H9 (cell line): Measurements from ENCODE around the gene EPN1. TPM values are rescaled to one million over a fixed set of nuclear protein-coding genes. Genes with fewer than 3 reads are reported as not detected.
"Not testable (repeated sequence)": the region's sequence is repeated elsewhere in the genome, so short reads cannot be mapped to it uniquely, and the experiment has no call there.

ENCODE experiments used
- DNase-seq: peaks from one replicate; pipeline ENCODE4 v3.0.0-alpha.2; 2017
- H2AFZ ChIP-seq: one replicate; pipeline ENCODE4 v1.6.1; 2013; ENCODE audit warnings: mild to moderate bottlenecking, low read length, control low read depth, moderate library complexity
- H2AK5ac ChIP-seq: 2 replicates; pipeline ENCODE4 v1.6.1; 2013; ENCODE audit warnings: low read length, control low read depth, mixed read lengths; ENCODE audit not compliant: insufficient read length
- H2BK120ac ChIP-seq: one replicate; pipeline ENCODE4 v1.6.1; 2013; ENCODE audit warnings: low read depth, mild to moderate bottlenecking, low read length, control low read depth, inconsistent platforms; ENCODE audit not compliant: poor library complexity, severe bottlenecking
- H2BK12ac ChIP-seq: 2 replicates; pipeline ENCODE4 v1.6.1; 2013; ENCODE audit warnings: low read length, control low read depth, mixed read lengths, low read depth; ENCODE audit not compliant: insufficient read length
- H2BK15ac ChIP-seq: 2 replicates; pipeline ENCODE4 v1.6.1; 2013; ENCODE audit warnings: low read depth, low read length, control low read depth
- H2BK20ac ChIP-seq: one replicate; pipeline ENCODE4 v1.6.1; 2013; ENCODE audit warnings: low read depth, mild to moderate bottlenecking, low read length, control low read depth, inconsistent platforms; ENCODE audit not compliant: poor library complexity, severe bottlenecking
- H2BK5ac ChIP-seq: 2 replicates; pipeline ENCODE4 v1.6.1; 2013; ENCODE audit warnings: low read length, control low read depth, mixed read lengths; ENCODE audit not compliant: insufficient read length
- H3K14ac ChIP-seq: 2 replicates; pipeline ENCODE4 v1.6.1; 2013; ENCODE audit warnings: low read length, control low read depth; ENCODE audit not compliant: insufficient read depth
- H3K18ac ChIP-seq: 2 replicates; pipeline ENCODE4 v1.6.1; 2013; ENCODE audit warnings: low read depth, mild to moderate bottlenecking, mixed read lengths, low read length, control low read depth; ENCODE audit not compliant: insufficient read length
- H3K23ac ChIP-seq: 2 replicates; pipeline ENCODE4 v1.6.1; 2013; ENCODE audit warnings: low read length, control low read depth, mixed read lengths, low read depth; ENCODE audit not compliant: insufficient read length
- H3K23me2 ChIP-seq: 2 replicates; pipeline ENCODE4 v1.6.1; 2013; ENCODE audit warnings: low read depth, mild to moderate bottlenecking, mixed read lengths, low read length, control low read depth; ENCODE audit not compliant: insufficient read length, poor library complexity, severe bottlenecking
- H3K27ac ChIP-seq: 2 replicates; pipeline ENCODE4 v1.5.1; 2013; ENCODE audit warnings: low read length, control low read depth, mixed read lengths, low read depth; ENCODE audit not compliant: insufficient read length
- H3K27me3 ChIP-seq: 2 replicates; pipeline ENCODE4 v1.6.1; 2013; ENCODE audit warnings: low read length, control low read depth, inconsistent platforms; ENCODE audit not compliant: insufficient read depth
- H3K4ac ChIP-seq: 2 replicates; pipeline ENCODE4 v1.6.1; 2013; ENCODE audit warnings: low read depth, mild to moderate bottlenecking, control low read depth, inconsistent platforms, low read length, moderate library complexity
- H3K4me1 ChIP-seq: 2 replicates; pipeline ENCODE4 v1.6.1; 2013; ENCODE audit warnings: low read length, control low read depth, inconsistent platforms; ENCODE audit not compliant: insufficient read depth
- H3K4me2 ChIP-seq: 2 replicates; pipeline ENCODE4 v1.6.1; 2013; ENCODE audit warnings: low read length, control low read depth, mixed read lengths; ENCODE audit not compliant: insufficient read length, insufficient read depth
- H3K56ac ChIP-seq: 2 replicates; pipeline ENCODE4 v1.6.1; 2013; ENCODE audit warnings: low read depth, mild to moderate bottlenecking, mixed read lengths, low read length, control low read depth; ENCODE audit not compliant: insufficient read length
- H3K79me1 ChIP-seq: 2 replicates; pipeline ENCODE4 v1.6.1; 2013; ENCODE audit warnings: low read depth, mild to moderate bottlenecking, moderate library complexity, low read length, control low read depth, inconsistent platforms; ENCODE audit not compliant: insufficient read depth, poor library complexity, severe bottlenecking
- H3K79me2 ChIP-seq: 2 replicates; pipeline ENCODE4 v1.6.1; 2013; ENCODE audit warnings: low read length, control low read depth, inconsistent platforms; ENCODE audit not compliant: insufficient read depth
- H3K9ac ChIP-seq: 2 replicates; pipeline ENCODE4 v1.6.1; 2013; ENCODE audit warnings: low read length, control low read depth, mixed read lengths; ENCODE audit not compliant: insufficient read length; ENCODE audit errors: extremely low read depth
- H3K9me3 ChIP-seq: one replicate; pipeline ENCODE4 v1.6.1; 2013; ENCODE audit warnings: low read depth, low read length, inconsistent platforms; ENCODE audit not compliant: control insufficient read depth
- H3T11ph ChIP-seq: one replicate; pipeline ENCODE4 v1.6.1; 2013; ENCODE audit warnings: mild to moderate bottlenecking, low read length, control low read depth, inconsistent platforms
- H4K20me1 ChIP-seq: one replicate; pipeline ENCODE4 v1.6.1; 2013; ENCODE audit not compliant: control insufficient read depth, insufficient read length, insufficient read depth
- H4K5ac ChIP-seq: 2 replicates; pipeline ENCODE4 v1.6.1; 2013; ENCODE audit warnings: low read depth, mild to moderate bottlenecking, mixed read lengths, low read length, control low read depth; ENCODE audit not compliant: insufficient read length
- H4K8ac ChIP-seq: replicated peaks from 2 replicates; pipeline ENCODE4 v1.6.1; 2013; ENCODE audit warnings: low read length, control low read depth, mixed read lengths, low read depth; ENCODE audit not compliant: insufficient read length
- H4K91ac ChIP-seq: 2 replicates; pipeline ENCODE4 v1.6.1; 2013; ENCODE audit warnings: low read depth, mild to moderate bottlenecking, moderate library complexity, mixed read lengths, low read length, control low read depth; ENCODE audit not compliant: insufficient read length
- H3K27ac Mint-ChIP-seq, 3 experiments: 2 replicates in 2 of 3; 3 replicates in 1 of 3; pipeline ENCODE4 v1.8.0; 2020 to 2021; ENCODE audit warnings: mixed read lengths in 3 of 3, mild to moderate bottlenecking in 1 of 3, moderate library complexity in 1 of 3
- H3K27me3 Mint-ChIP-seq: 2 replicates; pipeline ENCODE4 v1.8.0; 2021; ENCODE audit warnings: low read depth, mild to moderate bottlenecking, moderate library complexity, mixed read lengths
- H3K36me3 Mint-ChIP-seq, 3 experiments: 2 replicates in 2 of 3; 3 replicates in 1 of 3; pipeline ENCODE4 v1.8.0; 2020 to 2021; ENCODE audit warnings: low read depth in 3 of 3, mixed read lengths in 3 of 3; ENCODE audit not compliant: insufficient read depth in 1 of 3
- H3K4me1 Mint-ChIP-seq, 2 experiments: 2 replicates each; pipeline ENCODE4 v1.8.0; 2020; ENCODE audit warnings: mixed read lengths in 2 of 2
- H3K4me3 Mint-ChIP-seq, 2 experiments: 2 replicates in 1 of 2; 3 replicates in 1 of 2; pipeline ENCODE4 v1.8.0; 2020 to 2021; ENCODE audit warnings: mild to moderate bottlenecking in 2 of 2, mixed read lengths in 2 of 2, moderate library complexity in 1 of 2
- H3K9me3 Mint-ChIP-seq, 2 experiments: 2 replicates in 1 of 2; 3 replicates in 1 of 2; pipeline ENCODE4 v1.8.0; 2020; ENCODE audit warnings: mild to moderate bottlenecking in 2 of 2, mixed read lengths in 2 of 2, moderate library complexity in 1 of 2
- WGBS: extraction: QIAGEN DNeasy Blood & Tissue Kit; methylation state at CpG from one replicate; pipeline ENCODE4 v1.1.7; 2013; ENCODE audit warnings: missing lambda C conversion rate, low lambda C conversion rate, mixed read lengths; ENCODE audit not compliant: insufficient read length; ENCODE audit errors: extremely low coverage; 5-methylcytosine and 5-hydroxymethylcytosine counted together
- total RNA-seq: library from RNA; stranded (reverse); gene quantifications from 2 replicates; pipeline ENCODE4 v1.2.1, GENCODE V29; 2021
- TF ChIP-seq, protein P1 (sequence below): fragments of 200-600 bp; sonication (generic); conservative IDR thresholded peaks from 3 replicates; pipeline ENCODE4 v1.8.0; 2021; ENCODE audit warnings: antibody characterized with exemption, mild to moderate bottlenecking

Gene EPN1
- total RNA-seq, 1 experiment from 2014 or later = 159 TPM

GRCh38 chr19:55753401-55753800 is 78.4 kb downstream of the EPN1 start:
- H2BK12ac ChIP-seq = no peak overlapping the region
- no peak overlapping the region for H3K23ac ChIP-seq
- peaks cover 2% of the 10 kb centered on the region; the same call in 1 of the 2 replicates for H3K79me2 ChIP-seq
- peaks cover 4% of the 10 kb centered on the region; the same call in 1 of the 2 replicates for H3K27me3 Mint-ChIP-seq
- H3K4me1 Mint-ChIP-seq = no peaks in the 10 kb centered on the region
- H3K14ac ChIP-seq = no peak overlapping the region
- no peak overlapping the region for H4K5ac ChIP-seq
- no peak overlapping the region for H2AK5ac ChIP-seq
- H3T11ph ChIP-seq = no peak overlapping the region
- no peaks in the 10 kb centered on the region for H3K79me1 ChIP-seq
- H3K9ac ChIP-seq = no peak overlapping the region
- H2BK5ac ChIP-seq = no peak overlapping the region
- H3K27ac ChIP-seq = no peak overlapping the region
- H3K4me3 Mint-ChIP-seq = no peak overlapping the region
- peaks cover 16 to 20% (median 19%) of the 10 kb centered on the region in 3 experiments; a peak in 6 of 7 replicates for H3K36me3 Mint-ChIP-seq
- H4K91ac ChIP-seq = no peak overlapping the region
- no peaks in the 10 kb centered on the region for H3K27me3 ChIP-seq
- no peak for DNase-seq
- H3K27ac Mint-ChIP-seq = no peak overlapping the region
- no peak overlapping the region for H3K4ac ChIP-seq
- no peaks in the 10 kb centered on the region for H3K4me1 ChIP-seq
- no peak overlapping the region for H2BK20ac ChIP-seq
- H3K4me2 ChIP-seq = no peak overlapping the region
- H3K18ac ChIP-seq = no peak overlapping the region
- no peak overlapping the region for H3K56ac ChIP-seq
- peaks cover 83 to 92% of the 10 kb centered on the region in 2 experiments for H3K9me3 Mint-ChIP-seq
- no peak overlapping the region for H2AFZ ChIP-seq
- WGBS = no CpG with 5 or more reads among the region's 3 CpGs
- TF ChIP-seq, protein P1, sequence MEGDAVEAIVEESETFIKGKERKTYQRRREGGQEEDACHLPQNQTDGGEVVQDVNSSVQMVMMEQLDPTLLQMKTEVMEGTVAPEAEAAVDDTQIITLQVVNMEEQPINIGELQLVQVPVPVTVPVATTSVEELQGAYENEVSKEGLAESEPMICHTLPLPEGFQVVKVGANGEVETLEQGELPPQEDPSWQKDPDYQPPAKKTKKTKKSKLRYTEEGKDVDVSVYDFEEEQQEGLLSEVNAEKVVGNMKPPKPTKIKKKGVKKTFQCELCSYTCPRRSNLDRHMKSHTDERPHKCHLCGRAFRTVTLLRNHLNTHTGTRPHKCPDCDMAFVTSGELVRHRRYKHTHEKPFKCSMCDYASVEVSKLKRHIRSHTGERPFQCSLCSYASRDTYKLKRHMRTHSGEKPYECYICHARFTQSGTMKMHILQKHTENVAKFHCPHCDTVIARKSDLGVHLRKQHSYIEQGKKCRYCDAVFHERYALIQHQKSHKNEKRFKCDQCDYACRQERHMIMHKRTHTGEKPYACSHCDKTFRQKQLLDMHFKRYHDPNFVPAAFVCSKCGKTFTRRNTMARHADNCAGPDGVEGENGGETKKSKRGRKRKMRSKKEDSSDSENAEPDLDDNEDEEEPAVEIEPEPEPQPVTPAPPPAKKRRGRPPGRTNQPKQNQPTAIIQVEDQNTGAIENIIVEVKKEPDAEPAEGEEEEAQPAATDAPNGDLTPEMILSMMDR = no peak
- no peaks in the 10 kb centered on the region for H3K23me2 ChIP-seq
- H4K8ac ChIP-seq = no peak overlapping the region
- H3K9me3 ChIP-seq = peaks cover 65% of the 10 kb centered on the region
- no peak overlapping the region for H2BK15ac ChIP-seq
- H4K20me1 ChIP-seq = no peaks in the 10 kb centered on the region
- no peak overlapping the region for H2BK120ac ChIP-seq

DNA sequence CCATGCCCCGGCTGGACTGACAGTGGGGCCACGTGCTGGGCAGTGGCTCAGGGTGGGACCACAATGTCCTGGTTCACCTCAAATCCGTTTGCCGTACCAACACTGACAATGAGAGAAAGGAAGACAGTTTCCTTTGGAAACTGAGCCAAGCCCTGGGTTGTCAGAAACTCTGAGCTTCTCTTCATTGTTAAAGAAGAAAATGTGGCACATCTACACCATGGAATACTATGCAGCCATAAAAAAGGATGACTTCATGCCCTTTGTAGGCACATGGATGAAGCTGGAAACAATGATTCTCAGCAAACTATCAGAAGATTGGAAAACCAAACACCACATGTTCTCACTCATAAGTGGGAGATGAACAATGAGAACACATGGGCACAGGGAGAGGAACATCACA is 81.8 kb downstream of the EPN1 start:
- H2BK20ac ChIP-seq, H4K20me1 ChIP-seq, H3K18ac ChIP-seq, H2BK5ac ChIP-seq, H2BK15ac ChIP-seq, H4K5ac ChIP-seq, H2AK5ac ChIP-seq, H3K23me2 ChIP-seq, H3K9ac ChIP-seq, H3K23ac ChIP-seq, DNase-seq, H4K8ac ChIP-seq, H3K79me1 ChIP-seq, H3K4me3 Mint-ChIP-seq, H3K4me2 ChIP-seq, H3K4ac ChIP-seq, H3K27ac Mint-ChIP-seq, H3K56ac ChIP-seq, H2BK12ac ChIP-seq, H3K27me3 Mint-ChIP-seq, H3K4me1 Mint-ChIP-seq, H3K14ac ChIP-seq, H3K79me2 ChIP-seq, H3K27ac ChIP-seq, H2BK120ac ChIP-seq, H4K91ac ChIP-seq, H3K4me1 ChIP-seq, H2AFZ ChIP-seq, H3K27me3 ChIP-seq, H3T11ph ChIP-seq: not testable (repeated sequence)
- peaks cover 12 to 24% (median 16%) of the 10 kb centered on the region in 3 experiments; a peak in 6 of 7 replicates for H3K36me3 Mint-ChIP-seq
- no CpG with 5 or more reads among the region's 4 CpGs for WGBS
- peaks cover 79% of the 10 kb centered on the region for H3K9me3 ChIP-seq
- peaks cover 88 to 90% of the 10 kb centered on the region in 2 experiments for H3K9me3 Mint-ChIP-seq
